K562 (cell line): ENCODE measurements around the gene C1orf94. TPM values are rescaled to one million over a fixed set of nuclear protein-coding genes. Genes with fewer than 3 reads are reported as not detected.
A peak's percentile ranks its signal among the peaks of the same experiment; 100 is the strongest.

Experiments
- ATAC-seq: fragments of 200-7000 bp; cut with Tn5 transposase; 3 replicates; pipeline ENCODE4 v1.9.1; 2020; ENCODE audit warnings: moderate library complexity
- Bru-seq: library from RNA; stranded (reverse); fragments of 400-500 nt; gene quantifications from one replicate; lab custom pipeline; 2021; lab: Mats Ljungman, UMichigan
- BruChase-seq, 2 experiments: library from RNA; stranded (reverse); fragments of 400-500 nt; gene quantifications; one replicate each; lab custom pipeline; 2021; lab: Mats Ljungman, UMichigan
- BruUV-seq: library from RNA; stranded (reverse); fragments of 400-500 nt; replicated peaks from 2 replicates; lab custom pipeline; 2021; lab: Mats Ljungman, UMichigan
- CTCF ChIA-PET: fragments of 300-600 bp; formaldehyde crosslinking; extraction: SDS; loops from one replicate; lab custom pipeline; 2021; ENCODE audit warnings: low intra/inter-chr PET ratio; lab: Yijun Ruan, JAX
- POLR2A ChIA-PET: fragments of 300-600, 350-650 bp; sonication (Branson Sonifier 250); formaldehyde crosslinking; extraction: SDS; loops from one replicate; lab custom pipeline; 2021; ENCODE audit warnings: antibody characterized with exemption, inconsistent platforms; lab: Yijun Ruan, JAX
- DNase-seq, 4 experiments: peaks; one replicate each; pipeline versions ENCODE4 v3.0.0 to v3.0.0-alpha.2; 2011 to 2018; ENCODE audit warnings: low spot score in 3 of 4, mixed read lengths in 3 of 4; ENCODE audit errors: extremely low read depth in 1 of 4
- FAIRE-seq: peaks from 2 replicates; lab custom pipeline; 2011; peaks lifted over from hg19 to GRCh38; lab: Jason Lieb, UNC
- H2AFZ ChIP-seq: 2 replicates; pipeline ENCODE4 v1.6.0; 2011; ENCODE audit warnings: low read depth, low read length, control low read depth, inconsistent platforms
- H3K27ac ChIP-seq: fragments of 200-600 bp; 3 replicates; pipeline ENCODE4 v1.8.0; 2011; ENCODE audit warnings: low read depth, mild to moderate bottlenecking, control low read depth, inconsistent platforms, low read length, moderate library complexity, mixed read lengths; ENCODE audit errors: extremely low read depth
- H3K27me3 ChIP-seq, 2 experiments: fragments of 300-600 bp in 1 of 2; 2 replicates in 1 of 2; 3 replicates in 1 of 2; pipeline versions ENCODE4 v1.6.0 to v1.8.0; 2011; ENCODE audit warnings: inconsistent platforms in 2 of 2, low read length in 2 of 2, mild to moderate bottlenecking in 1 of 2, mixed read lengths in 1 of 2, moderate library complexity in 1 of 2; ENCODE audit not compliant: control insufficient read depth in 2 of 2, insufficient read depth in 2 of 2
- H3K36me3 ChIP-seq: fragments of 300-600 bp; 3 replicates; pipeline ENCODE4 v1.8.0; 2011; ENCODE audit warnings: mild to moderate bottlenecking, low read length, inconsistent platforms; ENCODE audit not compliant: control insufficient read depth, insufficient read depth
- H3K4me1 ChIP-seq, 2 experiments: fragments of 200-600 bp in 1 of 2; replicated peaks in 1 of 2; 2 replicates in 1 of 2; 3 replicates in 1 of 2; pipeline versions ENCODE4 v1.5.1 to v1.8.0; 2011; ENCODE audit warnings: inconsistent platforms in 2 of 2, low read length in 2 of 2, mild to moderate bottlenecking in 1 of 2, mixed read lengths in 1 of 2, moderate library complexity in 1 of 2; ENCODE audit not compliant: control insufficient read depth in 2 of 2, insufficient read depth in 2 of 2
- H3K4me2 ChIP-seq: 2 replicates; pipeline ENCODE4 v1.6.1; 2011; ENCODE audit warnings: low read length, control low read depth, inconsistent platforms, mixed read lengths; ENCODE audit not compliant: insufficient read depth
- H3K4me3 ChIP-seq: fragments of 200-600 bp; sonication (generic), shearing (Covaris generic); 2 replicates; pipeline ENCODE4 v1.5.1; 2016; ENCODE audit warnings: control low read depth, inconsistent platforms
- H3K79me2 ChIP-seq: fragments of 200-600 bp; 3 replicates; pipeline ENCODE4 v1.8.0; 2011; ENCODE audit warnings: low read length, inconsistent platforms; ENCODE audit not compliant: control insufficient read depth, insufficient read depth
- H3K9ac ChIP-seq, 2 experiments: 2 replicates each; pipeline versions ENCODE4 v1.6.0 to v1.6.1; 2011; ENCODE audit warnings: low read depth in 2 of 2, low read length in 2 of 2, control low read depth in 1 of 2, inconsistent platforms in 1 of 2, mild to moderate bottlenecking in 1 of 2, mixed read lengths in 1 of 2; ENCODE audit not compliant: insufficient read depth in 1 of 2
- H3K9me1 ChIP-seq: one replicate; pipeline ENCODE4 v1.6.0; 2011; ENCODE audit warnings: inconsistent platforms, mild to moderate bottlenecking, low read length, moderate library complexity; ENCODE audit not compliant: control insufficient read depth, insufficient read depth
- H3K9me3 ChIP-seq: replicated peaks from 2 replicates; pipeline ENCODE4 v1.5.1; 2011; ENCODE audit warnings: low read depth, low read length, inconsistent platforms; ENCODE audit not compliant: control insufficient read depth, insufficient read depth
- H4K20me1 ChIP-seq: replicated peaks from 2 replicates; pipeline ENCODE4 v1.6.1; 2011; ENCODE audit warnings: low read length, inconsistent platforms, mixed read lengths; ENCODE audit not compliant: control insufficient read depth, insufficient read depth
- ATF3 ChIP-seq, 2 experiments: fragments of 450-650 bp in 1 of 2; sonication (generic) in 1 of 2; formaldehyde crosslinking in 1 of 2; IDR thresholded peaks in 1 of 2; conservative IDR thresholded peaks in 1 of 2; 2 replicates each; pipeline versions ENCODE4 v1.6.1 to v1.8.1; 2016 to 2023; ENCODE audit warnings: mild to moderate bottlenecking in 2 of 2, moderate library complexity in 2 of 2, inconsistent platforms in 1 of 2, missing genetic modification reagents in 1 of 2
- CREBBP ChIP-seq: IDR thresholded peaks from one replicate; pipeline ENCODE4 v1.6.1; 2012; ENCODE audit warnings: low read depth, mild to moderate bottlenecking, control low read depth, inconsistent platforms, low read length
- HDAC3 ChIP-seq: fragments of 450-650 bp; IDR thresholded peaks from 2 replicates; pipeline ENCODE4 v1.6.1; 2018; ENCODE audit warnings: borderline replicate concordance, mild to moderate bottlenecking, moderate library complexity; ENCODE audit not compliant: partially characterized antibody
- NCOA2 ChIP-seq, 2 experiments: fragments of 450-650 bp; IDR thresholded peaks; 2 replicates each; pipeline ENCODE4 v1.6.1; 2018; ENCODE audit warnings: mild to moderate bottlenecking in 2 of 2, moderate library complexity in 1 of 2; ENCODE audit not compliant: partially characterized antibody in 2 of 2
- NCOA6 ChIP-seq: fragments of 450-650 bp; IDR thresholded peaks from 2 replicates; pipeline ENCODE4 v1.6.1; 2017; ENCODE audit warnings: mild to moderate bottlenecking
- PCBP2 ChIP-seq: fragments of 200-400 bp; formaldehyde crosslinking; IDR thresholded peaks from 2 replicates; pipeline ENCODE4 v1.6.1; 2018; ENCODE audit warnings: low read length, low read depth, mild to moderate bottlenecking, moderate library complexity; ENCODE audit not compliant: poor library complexity, severe bottlenecking
- POU5F1 ChIP-seq: fragments of 150-350 bp; IDR thresholded peaks from 2 replicates; pipeline ENCODE4 v1.6.1; 2014; ENCODE audit warnings: borderline replicate concordance, low read length, low read depth, mild to moderate bottlenecking; ENCODE audit not compliant: partially characterized antibody
- SP1 ChIP-seq: sonication (generic); formaldehyde crosslinking; IDR thresholded peaks from 2 replicates; pipeline ENCODE4 v1.8.1; 2022; ENCODE audit warnings: mild to moderate bottlenecking, missing genetic modification reagents
- SRSF7 ChIP-seq: fragments of 200-400 bp; formaldehyde crosslinking; optimal IDR thresholded peaks from 2 replicates; pipeline ENCODE3; 2017; ENCODE audit warnings: mild to moderate bottlenecking, low read depth, low read length
- TCF7 ChIP-seq: sonication (generic); IDR thresholded peaks from 2 replicates; pipeline ENCODE4 v1.6.1; 2016; ENCODE audit warnings: antibody characterized with exemption, borderline replicate concordance
- TCFL5 ChIP-seq: fragments of 250-450 bp; sonication (Bioruptor Pico); conservative IDR thresholded peaks from 2 replicates; pipeline ENCODE4 v1.6.1; 2021; ENCODE audit warnings: mild to moderate bottlenecking, moderate library complexity, matching md5 sums
- USF1 ChIP-seq: sonication (generic); formaldehyde crosslinking; IDR thresholded peaks from 2 replicates; pipeline ENCODE4 v1.9.0; 2022; ENCODE audit warnings: mild to moderate bottlenecking, missing genetic modification reagents
- WGBS: fragments of 100-300 bp; shearing (Covaris generic); methylation state at CpG from one replicate; pipeline ENCODE4 v1.1.6; 2016; ENCODE audit warnings: low coverage, mixed read lengths; ENCODE audit not compliant: insufficient coverage; ENCODE audit errors: missing lambda C conversion rate; 5-methylcytosine and 5-hydroxymethylcytosine counted together
- in situ Hi-C: fragments of 300-500 bp; cut with MboI; formaldehyde crosslinking; loops from 4 replicates; pipeline ENCODE4 v1.15.0; 2018; ENCODE audit warnings: inconsistent platforms, mixed read lengths
- intact Hi-C: fragments of 100-400 bp; cut with micrococcal nuclease; formaldehyde crosslinking; loops from 2 replicates; pipeline ENCODE4 v1.14.2; 2022
- long read RNA-seq, 3 experiments: library from polyadenylated mRNA in 2 of 3; library from RNA in 1 of 3; unstranded in 2 of 3; stranded (forward) in 1 of 3; transcript quantifications; one replicate each; pipeline ENCODE4 v2.0.0, GENCODE V29; 2019 to 2022
- polyA minus RNA-seq, 3 experiments: library from RNA; depleted of rRNA, polyadenylated mRNA; stranded (reverse); fragments of >200 nt; gene quantifications; 2 replicates each; pipeline ENCODE4 v1.2.3, GENCODE V29; 2011
- polyA plus RNA-seq, 8 experiments: library from polyadenylated mRNA; depleted of rRNA in 4 of 8; stranded (reverse) in 5 of 8; unstranded in 3 of 8; fragments of >200 nt; fragmentation: Nextera tagmentation in 2 of 8; fragmentation: Illumina TruSeq in 1 of 8; extraction: Ambion mirVana in 2 of 8; extraction: Trizol in 1 of 8; gene quantifications; 2 replicates each; pipeline versions ENCODE4 v1.2.1 to v1.2.3, GENCODE V29; 2011 to 2014; ENCODE audit warnings: inconsistent platforms in 1 of 8, missing spikeins in 1 of 8
- total RNA-seq, 7 experiments: library from RNA; depleted of rRNA in 6 of 7; stranded (reverse); fragments of >200 nt in 6 of 7; fragmentation: Illumina TruSeq in 2 of 7; extraction: Trizol in 2 of 7; gene quantifications; 2 replicates each; pipeline versions ENCODE4 v1.2.1 to v1.2.3, GENCODE V29; 2011 to 2021; ENCODE audit warnings: low replicate concordance in 1 of 7

The C1orf94 gene
- not detected in 2 replicates for total RNA-seq (2011; cell fraction: chromatin; rRNA removed; ENCODE audit: low replicate concordance)
- not detected in 2 replicates for total RNA-seq (2011; cell fraction: nucleolus; rRNA removed)
- not detected in 2 replicates for total RNA-seq (2011; cell fraction: nucleoplasm; rRNA removed)
- total RNA-seq (2014; rRNA removed) (not detected in 2 replicates), total RNA-seq (2014; rRNA removed; fragmentation: Illumina TruSeq; extraction: Trizol) (not detected in 2 replicates), total RNA-seq (2015; rRNA removed; fragmentation: Illumina TruSeq; extraction: Trizol) (not detected in 2 replicates), total RNA-seq (2021) (not detected in 2 replicates), polyA plus RNA-seq (2011; rRNA removed) (not detected in 2 replicates), polyA plus RNA-seq (2014; fragmentation: Illumina TruSeq; extraction: Trizol) (not detected in 2 replicates), polyA plus RNA-seq (2014; fragmentation: Nextera tagmentation; extraction: Ambion mirVana) (not detected), polyA plus RNA-seq (2014; rRNA removed) (not detected in 2 replicates), polyA minus RNA-seq (2011; rRNA and poly(A)+ RNA removed) (not detected in 2 replicates), Bru-seq, nascent RNA (percentile 2 among the genes with signal in this experiment), BruChase-seq, experiment 1, labeled RNA remaining after a 2-hour chase (not detected), BruChase-seq, experiment 2, labeled RNA remaining after a 6-hour chase (not detected)
- polyA plus RNA-seq (2011; cell fraction: cytosol; rRNA removed), result not detected in 2 replicates
- polyA plus RNA-seq (2011; cell fraction: nucleus; rRNA removed), result not detected in 2 replicates
- polyA plus RNA-seq (2012), result not detected in 2 replicates
- polyA minus RNA-seq (2011; cell fraction: cytosol; rRNA and poly(A)+ RNA removed), result not detected in 2 replicates
- polyA minus RNA-seq (2011; cell fraction: nucleus; rRNA and poly(A)+ RNA removed), result not detected in 2 replicates
- long read RNA-seq, experiment 1, result 0 reads
- long read RNA-seq, experiment 2, result 0 reads
- long read RNA-seq, experiment 3, result 0 reads

- Histone ChIP-seq H3K9me3 (no peaks in the 10 kb centered on the region), H3K36me3 (no peaks in the 10 kb centered on the region), H3K9me1 (no peaks in the 10 kb centered on the region), H3K9ac (no peak within 1 kb of the TSS), H2AFZ (no peak within 1 kb of the TSS), H3K79me2 (no peaks in the 10 kb centered on the region), H4K20me1 (0 out of 2 replicates have a peak, but pooled peaks cover 2% of the 10 kb centered on the region), H3K4me2 (no peak within 1 kb of the TSS), H3K27me3 (0 out of 5 replicates have a peak, but pooled peaks cover 0 to 5% of the 10 kb centered on the region in 2 experiments), H3K4me3 (no peak within 1 kb of the TSS), H3K27ac (no peak within 1 kb of the TSS), H3K4me1 (no peaks in the 10 kb centered on the region)
- ChIA-PET CTCF (no interaction called here), POLR2A (no interaction called here)
- no TSS peak for BruUV-seq
- in situ Hi-C loops, result no loop called here
- intact Hi-C loops, result no loop called here
- ATAC-seq (no peak), DNase-seq (no peak), FAIRE-seq (no peak)
- TF ChIP-seq NCOA6, result no peak
- no peak for TF ChIP-seq ATF3 (IDR thresholded peaks at IDR 0.05)
- no peak for TF ChIP-seq ATF3 (CRISPR knock-in tag; conservative IDR thresholded peaks at IDR 0.05)
- no peak for TF ChIP-seq SP1 (CRISPR knock-in tag)
- no peak for TF ChIP-seq TCF7
- TF ChIP-seq HDAC3, result no peak
- no peak for TF ChIP-seq PCBP2
- TF ChIP-seq POU5F1, result no peak
- TF ChIP-seq CREBBP, result no peak
- no peak for TF ChIP-seq TCFL5 (CRISPR knock-in tag)
- no peak for TF ChIP-seq SRSF7
- no peak for TF ChIP-seq USF1
- TF ChIP-seq NCOA2 (IDR thresholded peaks at IDR 0.05; ENCODE audit: partially characterized antibody in 2 of 2), result no peak
- WGBS, result 7% methylated on average over 49 of the region's 58 CpGs
These were observed at the start of gene C1orf94 for GRCh38 chr1:34176830-34177603. Gene C1orf94, plus strand, starts transcription at chr1:34176907. Its CDS starts 883 bp downstream, at chr1:34177790.
